Smooth muscle cell (in vitro differentiated cells): ENCODE measurements around the gene CYP46A1. TPM values are rescaled to one million over a fixed set of nuclear protein-coding genes. Genes with fewer than 3 reads are reported as not detected.

ENCODE experiments used
- DNase-seq: peaks from one replicate; lab custom pipeline; 2025; ENCODE audit not compliant: unreplicated experiment; lab: John Stamatoyannopoulos, UW
- H2AFZ ChIP-seq: fragments of 200-600 bp; sonication (generic); 2 replicates; pipeline ENCODE4 v1.6.0; 2016; ENCODE audit warnings: antibody characterized with exemption, low read depth, mild to moderate bottlenecking
- H3F3A ChIP-seq: fragments of 200-600 bp; sonication (generic); 2 replicates; pipeline ENCODE4 v1.6.0; 2017; ENCODE audit warnings: antibody characterized with exemption, low read depth
- H3K27ac ChIP-seq: fragments of 200-600 bp; sonication (generic); 2 replicates; pipeline ENCODE4 v1.5.1; 2016; ENCODE audit warnings: low read depth, mild to moderate bottlenecking
- H3K27me3 ChIP-seq: fragments of 200-600 bp; sonication (generic); 2 replicates; pipeline ENCODE4 v1.6.1; 2016; ENCODE audit warnings: low read depth, mild to moderate bottlenecking
- H3K36me3 ChIP-seq: fragments of 200-600 bp; sonication (generic); 2 replicates; pipeline ENCODE4 v1.5.1; 2016; ENCODE audit warnings: low read depth
- H3K4me1 ChIP-seq: fragments of 200-600 bp; sonication (generic); 2 replicates; pipeline ENCODE4 v1.5.1; 2016; ENCODE audit warnings: low read depth
- H3K4me2 ChIP-seq: fragments of 200-600 bp; sonication (generic); 2 replicates; pipeline ENCODE4 v1.6.0; 2016; ENCODE audit warnings: mild to moderate bottlenecking
- H3K4me3 ChIP-seq: fragments of 200-600 bp; sonication (generic); 2 replicates; pipeline ENCODE4 v1.5.1; 2016; ENCODE audit warnings: mild to moderate bottlenecking
- H3K79me2 ChIP-seq: fragments of 200-600 bp; sonication (generic); 2 replicates; pipeline ENCODE4 v1.6.0; 2016; ENCODE audit warnings: low read depth, mild to moderate bottlenecking
- H3K9ac ChIP-seq: fragments of 200-600 bp; sonication (generic); 2 replicates; pipeline ENCODE4 v1.6.0; 2016; ENCODE audit warnings: low read depth
- H3K9me3 ChIP-seq: fragments of 200-600 bp; sonication (generic); replicated peaks from 2 replicates; pipeline ENCODE4 v1.5.1; 2016; ENCODE audit warnings: low read depth
- H4K20me1 ChIP-seq: fragments of 200-600 bp; sonication (generic); 2 replicates; pipeline ENCODE4 v1.6.0; 2016; ENCODE audit warnings: low read depth
- WGBS: methylation state at CpG from one replicate; pipeline ENCODE4 v1.1.7; 2016; ENCODE audit warnings: low lambda C conversion rate; 5-methylcytosine and 5-hydroxymethylcytosine counted together
- polyA plus RNA-seq: library from polyadenylated mRNA; unstranded; fragments of >200 nt; fragmentation: Nextera tagmentation; extraction: Ambion mirVana; gene quantifications from 2 replicates; pipeline ENCODE4 v1.2.1, GENCODE V29; 2016
- total RNA-seq: library from RNA; depleted of rRNA; stranded (reverse); fragments of >200 nt; gene quantifications from 2 replicates; pipeline ENCODE4 v1.2.3, GENCODE V29; 2014
- TF ChIP-seq, protein P1 (sequence below): fragments of 200-600 bp; sonication (generic); IDR thresholded peaks from 2 replicates; pipeline ENCODE4 v1.5.1; 2017; ENCODE audit warnings: borderline replicate concordance, mild to moderate bottlenecking, antibody characterized with exemption; ENCODE audit not compliant: insufficient read depth, poor library complexity, severe bottlenecking

Gene CYP46A1
- total and polyA plus RNA-seq, 2 experiments from 2014 or later = 0.63 to 1.0 TPM

DNA sequence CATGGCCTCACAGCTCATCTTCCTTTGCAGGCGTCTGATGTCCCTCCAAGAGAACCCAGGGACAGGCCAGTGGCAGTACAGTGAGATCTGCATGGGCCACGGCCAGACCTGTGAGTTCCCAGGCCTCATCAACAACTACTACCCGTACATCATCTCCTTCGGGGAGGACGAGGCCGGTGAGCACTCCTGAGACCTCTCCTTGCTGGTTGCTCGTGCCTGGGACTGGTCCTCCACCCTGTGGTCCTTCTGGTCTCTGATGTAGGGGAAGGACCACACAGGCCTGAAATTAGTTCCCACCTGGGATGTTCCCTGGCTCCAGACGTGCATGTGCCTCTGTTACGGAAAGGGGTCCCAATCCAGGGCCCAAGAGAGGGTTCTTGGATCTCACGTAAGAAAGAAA lies 21.3 kb upstream of the CYP46A1 start:
- Histone ChIP-seq H3K79me2 (no peaks in the 10 kb centered on the region), H3K4me2 (peak overlapping the region; percentile 62), H4K20me1 (no peaks in the 10 kb centered on the region), H3K9me3 (no peaks in the 10 kb centered on the region), H2AFZ (no peak overlapping the region), H3K4me3 (no peak overlapping the region), H3K27me3 (no peaks in the 10 kb centered on the region), H3K9ac (peak overlapping the region; percentile 65), H3K27ac (peak overlapping the region; percentile 89), H3K4me1 (peaks cover 33% of the 10 kb centered on the region), H3K36me3 (no peaks in the 10 kb centered on the region), H3F3A (peaks cover 26% of the 10 kb centered on the region)
- no peak for DNase-seq
- TF ChIP-seq, protein P1, sequence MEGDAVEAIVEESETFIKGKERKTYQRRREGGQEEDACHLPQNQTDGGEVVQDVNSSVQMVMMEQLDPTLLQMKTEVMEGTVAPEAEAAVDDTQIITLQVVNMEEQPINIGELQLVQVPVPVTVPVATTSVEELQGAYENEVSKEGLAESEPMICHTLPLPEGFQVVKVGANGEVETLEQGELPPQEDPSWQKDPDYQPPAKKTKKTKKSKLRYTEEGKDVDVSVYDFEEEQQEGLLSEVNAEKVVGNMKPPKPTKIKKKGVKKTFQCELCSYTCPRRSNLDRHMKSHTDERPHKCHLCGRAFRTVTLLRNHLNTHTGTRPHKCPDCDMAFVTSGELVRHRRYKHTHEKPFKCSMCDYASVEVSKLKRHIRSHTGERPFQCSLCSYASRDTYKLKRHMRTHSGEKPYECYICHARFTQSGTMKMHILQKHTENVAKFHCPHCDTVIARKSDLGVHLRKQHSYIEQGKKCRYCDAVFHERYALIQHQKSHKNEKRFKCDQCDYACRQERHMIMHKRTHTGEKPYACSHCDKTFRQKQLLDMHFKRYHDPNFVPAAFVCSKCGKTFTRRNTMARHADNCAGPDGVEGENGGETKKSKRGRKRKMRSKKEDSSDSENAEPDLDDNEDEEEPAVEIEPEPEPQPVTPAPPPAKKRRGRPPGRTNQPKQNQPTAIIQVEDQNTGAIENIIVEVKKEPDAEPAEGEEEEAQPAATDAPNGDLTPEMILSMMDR = no peak
- WGBS = 90% methylated on average over 10 of the region's 10 CpGs

DNA sequence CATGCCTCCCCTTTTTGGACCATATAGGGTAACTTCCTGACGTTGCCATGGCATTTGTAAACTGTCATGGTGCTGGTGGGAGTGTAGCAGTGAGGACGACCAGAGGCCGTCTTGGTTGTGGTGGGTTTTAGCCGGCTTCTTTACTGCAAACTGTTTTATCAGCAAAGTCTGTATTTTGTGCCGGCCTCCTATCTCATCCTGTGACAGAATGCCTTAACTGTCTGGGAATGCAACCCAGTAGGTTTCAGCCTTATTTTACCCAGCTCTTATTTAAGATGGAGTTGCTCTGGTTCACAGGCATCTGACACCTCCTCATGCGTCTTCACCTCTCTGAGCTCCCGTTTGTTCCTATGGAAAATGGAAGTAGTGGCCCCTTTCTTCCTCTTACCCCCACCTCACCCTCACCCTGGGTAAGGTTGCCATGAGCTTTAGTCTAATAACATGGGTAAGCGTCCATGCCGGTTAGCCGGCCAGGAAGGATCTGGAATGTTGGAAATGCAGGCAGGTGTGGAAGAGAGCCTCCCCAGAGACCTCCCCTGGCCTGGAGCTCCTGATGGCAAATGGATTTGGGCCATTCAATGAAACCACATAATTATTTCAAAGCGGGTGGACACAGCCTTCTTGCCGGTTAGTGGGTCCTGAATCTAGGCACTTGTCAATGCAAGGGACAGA lies 20.6 kb upstream of the CYP46A1 start:
- peaks cover 26% of the 10 kb centered on the region for H3F3A ChIP-seq

DNA sequence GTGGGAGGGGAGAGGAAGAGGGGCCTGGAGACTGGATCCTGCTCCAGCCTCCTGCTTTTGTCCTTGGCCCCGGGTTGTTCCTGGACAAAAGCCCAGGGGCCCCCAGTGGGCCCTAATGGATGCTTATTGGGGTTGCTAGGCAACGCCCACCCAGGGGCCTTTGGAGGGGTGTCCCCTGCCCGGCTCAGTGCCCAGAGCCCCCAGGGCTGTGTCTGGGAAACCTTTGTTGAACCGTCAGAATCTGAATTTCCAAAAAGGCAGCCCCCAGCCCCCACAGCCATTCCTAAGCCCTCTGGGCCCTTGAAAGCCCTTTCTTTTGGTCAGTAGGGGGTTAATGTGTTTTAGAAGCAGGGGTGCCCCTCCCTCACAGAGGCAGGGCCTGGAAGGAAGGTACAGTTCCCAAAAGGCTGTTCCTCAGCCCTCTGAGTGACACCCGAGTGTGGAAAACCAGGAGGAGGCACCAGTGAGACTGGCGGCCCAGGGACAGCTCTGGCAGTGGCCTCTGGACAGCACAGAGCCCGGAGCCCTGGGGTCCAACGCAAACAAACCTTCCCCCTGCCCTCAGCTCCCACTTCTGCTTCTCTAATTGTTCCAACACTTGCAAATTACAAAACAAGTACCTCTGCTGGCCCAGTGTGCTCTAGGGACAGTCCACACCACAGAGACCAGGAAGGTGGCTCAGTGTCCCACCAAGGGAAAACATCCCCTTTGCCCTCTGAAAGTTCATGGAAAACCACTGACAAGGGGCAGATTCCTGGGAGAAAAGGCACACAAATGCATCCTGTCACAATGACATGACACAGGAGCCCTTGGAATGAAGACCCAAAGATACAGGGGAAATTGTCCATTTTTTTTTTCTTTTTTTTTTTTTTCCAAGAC lies 19.8 kb upstream of the CYP46A1 start:
- H3F3A ChIP-seq = peaks cover 26% of the 10 kb centered on the region
- no peak for DNase-seq
- H3K27me3 ChIP-seq = no peaks in the 10 kb centered on the region
- H3K4me3 ChIP-seq = no peak overlapping the region
- no peaks in the 10 kb centered on the region for H4K20me1 ChIP-seq
- no peak overlapping the region for H2AFZ ChIP-seq
- H3K9me3 ChIP-seq = no peaks in the 10 kb centered on the region
- H3K9ac ChIP-seq = peak overlapping the region; percentile 65
- no peaks in the 10 kb centered on the region for H3K79me2 ChIP-seq
- TF ChIP-seq, protein P1 = no peak
- WGBS = 10% methylated on average over 8 of the region's 8 CpGs
- H3K36me3 ChIP-seq = no peaks in the 10 kb centered on the region
- peaks cover 44% of the 10 kb centered on the region for H3K4me1 ChIP-seq
- peak overlapping the region; percentile 89 for H3K27ac ChIP-seq
- H3K4me2 ChIP-seq = peak overlapping the region; percentile 62

More for the DNA sequence above, 20.6 kb upstream of the CYP46A1 start:
- no peak for DNase-seq
- H3K4me3 ChIP-seq = no peak overlapping the region
- H3K9ac ChIP-seq = peak overlapping the region; percentile 65
- TF ChIP-seq, protein P1 = no peak
- H3K36me3 ChIP-seq = no peaks in the 10 kb centered on the region
- H2AFZ ChIP-seq = no peak overlapping the region
- H3K27me3 ChIP-seq = no peaks in the 10 kb centered on the region
- no peaks in the 10 kb centered on the region for H4K20me1 ChIP-seq
- H3K27ac ChIP-seq = peak overlapping the region; percentile 89
- peaks cover 37% of the 10 kb centered on the region for H3K4me1 ChIP-seq
- no peaks in the 10 kb centered on the region for H3K79me2 ChIP-seq
- no peaks in the 10 kb centered on the region for H3K9me3 ChIP-seq
- H3K4me2 ChIP-seq = peak overlapping the region; percentile 62
- 19% methylated on average over 12 of the region's 12 CpGs for WGBS
